GM23248 (cell line): ENCODE measurements around the gene RXRA.

Experiments
- EZH2 ChIP-seq: fragments of 200-600 bp; sonication (generic); IDR thresholded peaks from 2 replicates; pipeline ENCODE4 v1.6.1; 2018; ENCODE audit warnings: antibody characterized with exemption, mild to moderate bottlenecking; ENCODE audit not compliant: insufficient read depth, poor library complexity, severe bottlenecking
- EZH2phosphoT487 ChIP-seq: fragments of 200-600 bp; sonication (generic); IDR thresholded peaks from 2 replicates; pipeline ENCODE4 v1.6.1; 2018; ENCODE audit warnings: antibody characterized with exemption, moderate library complexity, mild to moderate bottlenecking, low read depth; ENCODE audit not compliant: insufficient read depth

- TF ChIP-seq EZH2 (no peak), EZH2phosphoT487 (no peak)
Measured at GRCh38 chr9:134381671-134382516, 55.6 kb downstream of the RXRA start.
